H1 (cell line): ENCODE results near the gene TMEM168. TPM values are rescaled to one million over a fixed set of nuclear protein-coding genes. Genes with fewer than 3 reads are reported as not detected.

Experiments used
- CTCF ChIA-PET: fragments of 300-600 bp; sonication (Branson Sonifier 250); formaldehyde crosslinking; loops from one replicate; lab custom pipeline; 2021; ENCODE audit not compliant: partially characterized antibody; lab: Charles Lee
- POLR2A ChIA-PET: fragments of 300-600 bp; sonication (Branson Sonifier 250); formaldehyde crosslinking; loops from one replicate; lab custom pipeline; 2021; ENCODE audit warnings: inconsistent platforms; ENCODE audit not compliant: partially characterized antibody; lab: Charles Lee
- DNase-seq, 2 experiments: peaks; one replicate each; pipeline versions ENCODE4 v3.0.0 to v3.0.0-alpha.2; 2010 to 2022; ENCODE audit warnings: low spot score in 2 of 2, low read depth in 1 of 2, mixed read lengths in 1 of 2
- FAIRE-seq: peaks from 2 replicates; lab custom pipeline; 2011; peaks lifted over from hg19 to GRCh38; lab: Jason Lieb, UNC
- H2AFZ ChIP-seq: 2 replicates; pipeline ENCODE4 v1.8.1; 2012; ENCODE audit warnings: low read length, inconsistent platforms
- H2AK5ac ChIP-seq: 2 replicates; pipeline ENCODE4 v1.6.1; 2013; ENCODE audit warnings: low read depth, low read length
- H2BK120ac ChIP-seq: replicated peaks from 2 replicates; pipeline ENCODE3; 2013; ENCODE audit warnings: low read depth, low read length, inconsistent platforms
- H2BK12ac ChIP-seq: 2 replicates; pipeline ENCODE4 v1.6.1; 2013; ENCODE audit warnings: low read depth, low read length
- H2BK15ac ChIP-seq: 2 replicates; pipeline ENCODE4 v1.6.1; 2013; ENCODE audit warnings: low read length
- H2BK20ac ChIP-seq: 2 replicates; pipeline ENCODE4 v1.6.1; 2013; ENCODE audit warnings: low read length
- H2BK5ac ChIP-seq: 2 replicates; pipeline ENCODE4 v1.6.1; 2013; ENCODE audit warnings: low read depth, low read length
- H3K14ac ChIP-seq: 2 replicates; pipeline ENCODE4 v1.6.1; 2013; ENCODE audit warnings: inconsistent platforms; ENCODE audit not compliant: insufficient read length
- H3K18ac ChIP-seq: 2 replicates; pipeline ENCODE4 v1.6.1; 2013; ENCODE audit warnings: low read length; ENCODE audit errors: extremely low read depth
- H3K23ac ChIP-seq: 2 replicates; pipeline ENCODE4 v1.6.1; 2013; ENCODE audit warnings: inconsistent platforms; ENCODE audit not compliant: insufficient read length
- H3K23me2 ChIP-seq: 2 replicates; pipeline ENCODE4 v1.6.1; 2013; ENCODE audit warnings: low read depth, low read length
- H3K27ac ChIP-seq: 2 replicates; pipeline ENCODE4 v1.6.1; 2011; ENCODE audit warnings: low read depth, low read length, inconsistent platforms
- H3K27me3 ChIP-seq, 4 experiments: replicated peaks in 1 of 4; 1 replicate in 1 of 4; 2 replicates in 3 of 4; pipeline versions ENCODE4 v1.6.1 to v1.8.1; 2011 to 2013; ENCODE audit warnings: low read length in 3 of 4, mild to moderate bottlenecking in 3 of 4, inconsistent platforms in 2 of 4, mixed read lengths in 2 of 4, moderate library complexity in 1 of 4; ENCODE audit not compliant: control insufficient read depth in 3 of 4, insufficient read depth in 3 of 4; ENCODE audit errors: extremely low read depth in 1 of 4
- H3K36me3 ChIP-seq, 4 experiments: 2 replicates each; pipeline versions ENCODE4 v1.6.1 to v1.8.1; 2011 to 2013; ENCODE audit warnings: mild to moderate bottlenecking in 4 of 4, low read length in 3 of 4, moderate library complexity in 2 of 4, control low read depth in 1 of 4, inconsistent platforms in 1 of 4; ENCODE audit not compliant: insufficient read depth in 4 of 4, control insufficient read depth in 2 of 4
- H3K4ac ChIP-seq: replicated peaks from 2 replicates; pipeline ENCODE3; 2013; ENCODE audit warnings: low read length, low read depth, mixed read lengths, inconsistent platforms; ENCODE audit not compliant: insufficient read length
- H3K4me1 ChIP-seq, 4 experiments: replicated peaks in 1 of 4; 1 replicate in 1 of 4; 2 replicates in 3 of 4; pipeline versions ENCODE4 v1.6.1 to v1.8.1; 2011 to 2013; ENCODE audit warnings: low read length in 3 of 4, inconsistent platforms in 2 of 4, mixed read lengths in 1 of 4; ENCODE audit not compliant: insufficient read depth in 4 of 4, control insufficient read depth in 3 of 4
- H3K4me2 ChIP-seq, 2 experiments: 2 replicates each; pipeline versions ENCODE4 v1.6.1 to v1.8.1; 2011 to 2013; ENCODE audit warnings: low read depth in 2 of 2, low read length in 2 of 2, control low read depth in 1 of 2, inconsistent platforms in 1 of 2, mild to moderate bottlenecking in 1 of 2; ENCODE audit not compliant: insufficient read depth in 1 of 2
- H3K4me3 ChIP-seq, 4 experiments: fragments of 200-600, 300-600 bp in 1 of 4; sonication (generic), shearing (Covaris generic), sonication (Bioruptor Twin) in 1 of 4; 2 replicates each; pipeline versions ENCODE4 v1.5.1 to v1.8.1; 2011 to 2016; ENCODE audit warnings: low read length in 4 of 4, low read depth in 3 of 4, control low read depth in 2 of 4, inconsistent platforms in 2 of 4, mild to moderate bottlenecking in 2 of 4, mixed read lengths in 1 of 4, moderate library complexity in 1 of 4; ENCODE audit not compliant: insufficient read depth in 2 of 4; ENCODE audit errors: extremely low read depth in 1 of 4
- H3K56ac ChIP-seq: replicated peaks from 2 replicates; pipeline ENCODE3; 2013; ENCODE audit warnings: low read depth, mild to moderate bottlenecking, mixed read lengths, low read length, inconsistent platforms; ENCODE audit not compliant: insufficient read length
- H3K79me1 ChIP-seq: 2 replicates; pipeline ENCODE4 v1.6.1; 2013; ENCODE audit warnings: low read depth, low read length, control low read depth
- H3K79me2 ChIP-seq, 2 experiments: 2 replicates each; pipeline versions ENCODE4 v1.6.1 to v1.8.1; 2012 to 2013; ENCODE audit warnings: low read length in 2 of 2, mild to moderate bottlenecking in 2 of 2, inconsistent platforms in 1 of 2; ENCODE audit not compliant: insufficient read depth in 2 of 2, control insufficient read depth in 1 of 2
- H3K9ac ChIP-seq, 4 experiments: replicated peaks in 1 of 4; 1 replicate in 1 of 4; 2 replicates in 3 of 4; pipeline versions ENCODE4 v1.6.1 to v1.8.1; 2011 to 2013; ENCODE audit warnings: low read depth in 3 of 4, low read length in 3 of 4, control low read depth in 2 of 4, mild to moderate bottlenecking in 2 of 4, moderate library complexity in 2 of 4, inconsistent platforms in 1 of 4; ENCODE audit errors: extremely low read depth in 1 of 4
- H3K9me3 ChIP-seq, 2 experiments: 2 replicates each; pipeline versions ENCODE4 v1.6.1 to v1.8.1; 2012 to 2013; ENCODE audit warnings: mild to moderate bottlenecking in 2 of 2, moderate library complexity in 2 of 2, control low read depth in 1 of 2, inconsistent platforms in 1 of 2, low read depth in 1 of 2, low read length in 1 of 2, mixed read lengths in 1 of 2; ENCODE audit not compliant: insufficient read depth in 2 of 2
- H4K20me1 ChIP-seq, 2 experiments: replicated peaks in 1 of 2; 2 replicates each; pipeline versions ENCODE3 to v1.8.1; 2011 to 2013; ENCODE audit warnings: inconsistent platforms in 2 of 2, low read length in 2 of 2, mild to moderate bottlenecking in 1 of 2; ENCODE audit not compliant: insufficient read depth in 2 of 2, control insufficient read depth in 1 of 2
- H4K5ac ChIP-seq: 2 replicates; pipeline ENCODE4 v1.6.1; 2013; ENCODE audit warnings: low read length, low read depth, mixed read lengths, inconsistent platforms; ENCODE audit not compliant: insufficient read length
- H4K8ac ChIP-seq: 2 replicates; pipeline ENCODE4 v1.8.0; 2013; ENCODE audit warnings: mild to moderate bottlenecking, moderate library complexity, low read length, inconsistent platforms; ENCODE audit not compliant: insufficient read depth; ENCODE audit errors: extremely low read depth
- H4K91ac ChIP-seq: replicated peaks from 2 replicates; pipeline ENCODE3; 2013; ENCODE audit warnings: low read length, mixed read lengths, inconsistent platforms; ENCODE audit not compliant: insufficient read length
- CBX8 ChIP-seq: fragments of 300-800, 300-1000 bp; sonication (generic); IDR thresholded peaks from 2 replicates; pipeline ENCODE4 v1.7.1; 2016; ENCODE audit warnings: low read depth, low read length, borderline replicate concordance
- JUN ChIP-seq: IDR thresholded peaks from 2 replicates; pipeline ENCODE4 v1.6.1; 2011; ENCODE audit warnings: low read depth, mild to moderate bottlenecking, improper control_type of control experiment, low read length
- NRF1 ChIP-seq: IDR thresholded peaks from 2 replicates; pipeline ENCODE4 v1.6.1; 2011; ENCODE audit warnings: mild to moderate bottlenecking, low read depth, low read length, improper control_type of control experiment
- SP4 ChIP-seq: IDR thresholded peaks from 2 replicates; pipeline ENCODE4 v1.6.1; 2012; ENCODE audit warnings: low read length, inconsistent platforms
- ZNF274 ChIP-seq: IDR thresholded peaks from 2 replicates; pipeline ENCODE4 v1.7.0; 2012; ENCODE audit warnings: low read length, borderline replicate concordance; ENCODE audit errors: extremely low read depth
- WGBS, 2 experiments: shearing (Covaris generic) in 1 of 2; methylation state at CpG; one replicate each; pipeline versions ENCODE4 v1.1.6 to v1.1.7; 2013 to 2015; ENCODE audit warnings: low lambda C conversion rate in 2 of 2, mixed read lengths in 2 of 2, inconsistent platforms in 1 of 2, low coverage in 1 of 2, missing lambda C conversion rate in 1 of 2; ENCODE audit not compliant: insufficient replicate concordance in 2 of 2, insufficient coverage in 1 of 2, insufficient read length in 1 of 2; ENCODE audit errors: extremely low coverage in 1 of 2, missing lambda C conversion rate in 1 of 2; 5-methylcytosine and 5-hydroxymethylcytosine counted together
- polyA plus RNA-seq, 7 experiments: library from polyadenylated mRNA; depleted of rRNA in 3 of 7; stranded (reverse) in 5 of 7; unstranded in 2 of 7; fragments of >200 nt in 5 of 7; fragments of 200-250 nt in 2 of 7; gene quantifications; 1 replicate in 5 of 7; 2 replicates in 1 of 7; 4 replicates in 1 of 7; pipeline versions ENCODE4 v1.2.1 to v1.2.3, GENCODE V29; 2011 to 2013; ENCODE audit warnings: missing spikeins in 2 of 7, mixed read lengths in 2 of 7
- total RNA-seq: library from RNA; stranded (reverse); fragmentation: NEBNext Ultra II Directional; extraction: Animal tissue kit (Norgen Biotek cat#: 25700); gene quantifications from 2 replicates; pipeline ENCODE4 v1.2.1, GENCODE V29; 2021
- TF ChIP-seq, protein P1 (sequence below): IDR thresholded peaks from 2 replicates; pipeline ENCODE4 v1.6.1; 2012; ENCODE audit warnings: low read length, inconsistent platforms

Gene TMEM168
- total and polyA plus RNA-seq, 2 of the 8 experiments (the other 6 are each of a cell fraction or from before 2014, with no cell fraction given): 8.9 to 11.1 TPM

DNA sequence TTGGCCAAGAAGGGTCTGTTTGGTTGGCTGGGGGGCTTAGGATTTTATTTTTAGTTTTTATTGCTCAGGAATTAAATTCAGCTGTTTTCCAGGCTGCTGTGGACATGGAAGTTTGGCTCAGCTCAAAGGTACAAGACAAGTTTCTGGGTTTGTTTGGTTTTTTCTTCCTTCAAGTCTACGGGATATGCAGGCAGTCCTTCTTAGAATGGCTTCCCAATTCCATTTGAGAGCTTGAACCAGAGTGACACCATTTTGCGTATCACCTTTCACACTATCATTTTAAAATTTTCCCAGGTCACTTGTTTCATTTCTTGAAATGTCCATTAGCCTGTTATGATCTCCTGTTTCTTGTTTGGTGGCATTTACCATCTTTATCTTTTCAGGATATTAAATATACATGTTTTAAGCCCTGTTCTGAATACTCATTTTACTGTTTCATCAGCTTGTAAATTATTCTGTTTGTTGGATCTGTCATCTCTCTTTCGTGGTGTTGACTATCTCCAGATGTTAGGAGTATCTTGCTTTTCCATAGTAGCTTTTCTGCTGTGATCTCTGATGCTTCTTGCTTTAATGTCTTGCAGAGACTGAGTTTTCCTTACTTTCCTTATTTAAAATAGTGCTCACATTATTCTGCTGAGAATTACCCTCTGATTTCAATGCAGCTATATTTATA is 9.4 kb upstream of the TMEM168 start:
- Histone ChIP-seq H3K79me2 (no peaks in the 10 kb centered on the region), H3K4ac (no peak overlapping the region), H3K9ac (no peak overlapping the region), H3K56ac (no peak overlapping the region), H3K14ac (no peak overlapping the region), H2BK20ac (no peak overlapping the region), H3K4me1 (no peaks in the 10 kb centered on the region), H3K79me1 (no peaks in the 10 kb centered on the region), H2BK120ac (no peak overlapping the region), H3K27me3 (no peaks in the 10 kb centered on the region), H3K9me3 (no peaks in the 10 kb centered on the region), H3K4me3 (no peak overlapping the region), H2AK5ac (no peak overlapping the region), H3K4me2 (no peak overlapping the region), H4K91ac (no peak overlapping the region), H2BK5ac (no peak overlapping the region), H3K18ac (no peak overlapping the region), H3K23me2 (no peaks in the 10 kb centered on the region), H2BK15ac (no peak overlapping the region), H4K5ac (no peak overlapping the region), H3K23ac (no peak overlapping the region), H3K36me3 (no peaks in the 10 kb centered on the region), H4K8ac (no peak overlapping the region), H2AFZ (no peak overlapping the region), H3K27ac (no peak overlapping the region), H2BK12ac (no peak overlapping the region), H4K20me1 (no peaks in the 10 kb centered on the region)
- POLR2A ChIA-PET: interaction anchor here (2.1 kb wide), 1 partner anchor 9 kb away, joined by 11 read pairs; the partner anchor contains the start of gene TMEM168
- CTCF ChIA-PET: interaction anchor here (0.6 to 2.2 kb wide), 8 partner anchors 9 to 807 kb away, joined by 3 to 7 read pairs (median 4); partner anchors contain the start of gene TMEM168
- DNase-seq (no peak), FAIRE-seq (no peak)
- 92% methylated on average over 3 of the region's 3 CpGs; no CpG with 5 or more reads in 1 of the 2 experiments for WGBS, 2 experiments
- TF ChIP-seq CBX8 (no peak), SP4 (no peak), ZNF274 (no peak), JUN (no peak), NRF1 (no peak)
- TF ChIP-seq, protein P1, sequence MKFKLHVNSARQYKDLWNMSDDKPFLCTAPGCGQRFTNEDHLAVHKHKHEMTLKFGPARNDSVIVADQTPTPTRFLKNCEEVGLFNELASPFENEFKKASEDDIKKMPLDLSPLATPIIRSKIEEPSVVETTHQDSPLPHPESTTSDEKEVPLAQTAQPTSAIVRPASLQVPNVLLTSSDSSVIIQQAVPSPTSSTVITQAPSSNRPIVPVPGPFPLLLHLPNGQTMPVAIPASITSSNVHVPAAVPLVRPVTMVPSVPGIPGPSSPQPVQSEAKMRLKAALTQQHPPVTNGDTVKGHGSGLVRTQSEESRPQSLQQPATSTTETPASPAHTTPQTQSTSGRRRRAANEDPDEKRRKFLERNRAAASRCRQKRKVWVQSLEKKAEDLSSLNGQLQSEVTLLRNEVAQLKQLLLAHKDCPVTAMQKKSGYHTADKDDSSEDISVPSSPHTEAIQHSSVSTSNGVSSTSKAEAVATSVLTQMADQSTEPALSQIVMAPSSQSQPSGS: no peak
